ENCODE data around the gene SLC10A7.

Gene SLC10A7

GRCh38 chr4:146482788-146483187, 39.0 kb downstream of the SLC10A7 start:
- Mint-ChIP-seq H3K9me3 (peaks cover 5 to 11% of the 10 kb centered on the region in 2 donors), H3K36me3 (ENCODE audit: insufficient read depth) (no peaks in the 10 kb centered on the region), H3K27me3 (no peaks in the 10 kb centered on the region), H3K4me3 (no peak overlapping the region), H3K27ac (no peak overlapping the region), H3K4me1 (ENCODE audit: low read depth in 2 of 2) (peaks cover 16 to 31% of the 10 kb centered on the region in 2 donors)
- ATAC-seq (replicated peaks) (no peak), DNase-seq (no peak)

DNA sequence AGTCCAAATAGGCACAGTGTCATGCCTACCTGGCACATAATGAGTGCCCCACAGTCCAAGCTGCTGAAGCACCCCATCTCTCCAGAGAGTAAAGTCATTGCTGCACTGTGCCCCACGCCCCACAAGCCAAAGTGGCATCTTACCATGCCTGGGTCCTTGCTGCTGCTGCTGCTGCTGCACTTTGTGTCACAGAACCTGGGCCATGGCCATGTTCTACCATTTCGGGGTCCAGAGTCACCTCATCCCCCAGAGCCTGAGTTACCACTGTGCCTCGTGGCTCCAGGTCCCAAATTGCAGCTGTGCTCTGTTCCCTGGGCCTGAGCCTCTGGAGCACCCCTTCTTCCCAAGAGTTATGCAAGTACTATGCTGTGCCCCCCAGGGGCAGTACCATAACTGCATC, 40.5 kb downstream of the SLC10A7 start:
- no peak overlapping the region for H3K27ac Mint-ChIP-seq
- DNase-seq (no peak), ATAC-seq (replicated peaks) (no peak)
- no peaks in the 10 kb centered on the region for H3K36me3 Mint-ChIP-seq (ENCODE audit: insufficient read depth)
- H3K27me3 Mint-ChIP-seq = no peaks in the 10 kb centered on the region
- H3K4me3 Mint-ChIP-seq = no peak overlapping the region
- peaks cover 5 to 11% of the 10 kb centered on the region in 2 donors for H3K9me3 Mint-ChIP-seq
- H3K4me1 Mint-ChIP-seq (ENCODE audit: low read depth in 2 of 2) = peaks cover 4 to 22% of the 10 kb centered on the region in 2 donors

DNA sequence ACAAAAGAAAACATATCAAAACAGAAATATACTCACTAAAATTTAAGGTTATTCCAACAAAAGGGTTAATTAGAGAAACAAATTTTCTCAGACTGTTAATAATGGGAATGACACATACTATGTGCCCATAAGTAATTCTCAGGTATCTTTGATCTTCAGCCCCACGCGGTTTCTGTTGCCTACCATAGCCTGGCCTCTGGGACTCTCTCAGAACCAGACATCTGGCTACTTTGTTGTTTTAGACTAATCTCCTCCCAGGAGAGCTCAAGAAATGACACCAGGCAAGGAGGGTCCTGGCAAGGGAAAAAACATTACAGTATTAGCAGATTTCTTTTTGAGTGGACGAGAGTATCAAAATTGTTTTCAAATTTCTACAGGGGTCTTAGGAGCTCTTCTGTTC, 43.7 kb downstream of the SLC10A7 start:
- H3K36me3 Mint-ChIP-seq (ENCODE audit: insufficient read depth) = no peaks in the 10 kb centered on the region
- H3K4me3 Mint-ChIP-seq = no peak overlapping the region
- peaks cover 4 to 18% of the 10 kb centered on the region in 2 donors for H3K4me1 Mint-ChIP-seq (ENCODE audit: low read depth in 2 of 2)
- no peaks in the 10 kb centered on the region for H3K27me3 Mint-ChIP-seq
- H3K27ac Mint-ChIP-seq = no peak overlapping the region
- DNase-seq = no peak
- H3K9me3 Mint-ChIP-seq = peaks cover 5 to 11% of the 10 kb centered on the region in 2 donors
- no peak for ATAC-seq (replicated peaks)

DNA sequence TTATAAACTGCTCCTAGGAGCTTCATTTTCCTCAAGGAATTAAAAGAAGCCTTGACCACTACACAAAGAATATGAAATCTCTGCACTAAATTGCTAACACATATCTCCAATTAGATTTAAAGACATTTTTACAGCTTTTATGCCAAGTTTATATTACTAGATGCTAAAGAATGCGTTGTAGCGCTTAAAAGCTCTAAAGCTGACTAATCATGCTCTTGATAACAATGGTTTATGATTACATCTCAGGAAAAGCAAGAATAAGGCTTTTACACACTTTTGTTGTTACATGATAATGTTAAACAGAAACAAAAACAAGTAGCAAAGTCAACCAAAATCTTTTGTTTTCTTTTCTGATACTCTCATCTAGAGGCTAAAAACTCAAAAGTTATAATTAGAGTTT, 44.7 kb downstream of the SLC10A7 start:
- peaks cover 0 to 4% of the 10 kb centered on the region in 2 donors for H3K9me3 Mint-ChIP-seq
- H3K27me3 Mint-ChIP-seq = no peaks in the 10 kb centered on the region
- ATAC-seq (replicated peaks) (no peak), DNase-seq (no peak)
- peaks cover 4 to 16% of the 10 kb centered on the region in 2 donors for H3K4me1 Mint-ChIP-seq (ENCODE audit: low read depth in 2 of 2)
- H3K27ac Mint-ChIP-seq = no peak overlapping the region
- H3K4me3 Mint-ChIP-seq = no peak overlapping the region
- H3K36me3 Mint-ChIP-seq (ENCODE audit: insufficient read depth) = no peaks in the 10 kb centered on the region

- ATAC-seq (replicated peaks) = no peak
- Mint-ChIP-seq H3K4me3 (no peak overlapping the region), H3K27me3 (no peaks in the 10 kb centered on the region), H3K9me3 (no peaks in the 10 kb centered on the region), H3K4me1 (ENCODE audit: low read depth in 2 of 2) (no peaks in the 10 kb centered on the region), H3K36me3 (ENCODE audit: insufficient read depth) (no peaks in the 10 kb centered on the region), H3K27ac (no peak overlapping the region)
- DNase-seq = no peak
Observed at GRCh38 chr4:146472404-146472803, 49.3 kb downstream of the SLC10A7 start.

- H3K27ac Mint-ChIP-seq = no peak overlapping the region
- no peaks in the 10 kb centered on the region for H3K36me3 Mint-ChIP-seq (ENCODE audit: insufficient read depth)
- ATAC-seq (replicated peaks) = no peak
- H3K4me1 Mint-ChIP-seq (ENCODE audit: low read depth in 2 of 2) = no peaks in the 10 kb centered on the region
- no peaks in the 10 kb centered on the region for H3K27me3 Mint-ChIP-seq
- no peak for DNase-seq
- no peak overlapping the region for H3K4me3 Mint-ChIP-seq
- H3K9me3 Mint-ChIP-seq = no peaks in the 10 kb centered on the region
Observed at GRCh38 chr4:146470604-146471003, 51.1 kb downstream of the SLC10A7 start.

- H3K4me1 Mint-ChIP-seq (ENCODE audit: low read depth in 2 of 2) = no peaks in the 10 kb centered on the region
- no peak overlapping the region for H3K27ac Mint-ChIP-seq
- H3K36me3 Mint-ChIP-seq (ENCODE audit: insufficient read depth) = no peaks in the 10 kb centered on the region
- no peak overlapping the region for H3K4me3 Mint-ChIP-seq
- DNase-seq = no peak
- no peak for ATAC-seq (replicated peaks)
- no peaks in the 10 kb centered on the region for H3K27me3 Mint-ChIP-seq
- H3K9me3 Mint-ChIP-seq = no peaks in the 10 kb centered on the region
Observed at GRCh38 chr4:146469022-146469421, 52.7 kb downstream of the SLC10A7 start.

DNA sequence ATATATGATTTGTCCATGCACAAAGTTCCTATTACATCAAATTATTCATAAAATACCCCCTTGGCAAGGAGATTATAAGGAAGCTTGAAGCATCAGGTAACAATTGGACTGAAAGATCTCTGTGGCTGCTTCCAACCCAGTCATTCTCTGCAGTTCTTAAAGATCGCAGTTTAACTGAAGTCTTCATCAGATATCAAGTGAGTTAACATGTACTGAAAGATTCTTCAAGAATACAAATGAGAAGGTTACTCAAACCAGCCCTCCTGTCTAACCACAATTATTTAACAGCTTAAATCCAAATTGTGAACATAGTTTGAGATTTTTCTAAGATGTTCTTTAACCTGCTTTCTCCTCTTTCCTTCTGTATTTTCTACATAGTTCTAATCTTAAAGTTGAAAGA, 56.1 kb downstream of the SLC10A7 start:
- no peaks in the 10 kb centered on the region for H3K9me3 Mint-ChIP-seq
- H3K27ac Mint-ChIP-seq = no peak overlapping the region
- ATAC-seq (replicated peaks) (no peak), DNase-seq (no peak)
- no peaks in the 10 kb centered on the region for H3K36me3 Mint-ChIP-seq (ENCODE audit: insufficient read depth)
- H3K27me3 Mint-ChIP-seq = no peaks in the 10 kb centered on the region
- H3K4me1 Mint-ChIP-seq (ENCODE audit: low read depth in 2 of 2) = no peaks in the 10 kb centered on the region
- no peak overlapping the region for H3K4me3 Mint-ChIP-seq

DNA sequence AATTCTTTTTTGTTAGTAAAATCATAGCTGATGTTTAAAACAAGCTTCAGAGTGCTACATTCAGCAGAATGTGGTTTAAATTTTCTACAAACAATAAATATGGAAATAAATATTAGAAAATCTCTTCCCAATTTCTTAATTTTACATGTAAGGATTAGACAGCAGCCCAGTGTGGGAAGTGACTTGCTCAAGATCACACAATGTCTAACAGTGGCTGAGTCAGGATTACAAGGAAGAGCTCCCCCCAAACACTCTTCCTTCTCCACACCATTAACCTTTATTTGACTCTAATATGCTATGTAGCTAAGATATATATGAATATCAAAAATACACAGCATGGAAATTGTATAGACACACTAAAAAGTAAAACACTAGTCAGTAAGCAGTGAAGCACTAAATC, 59.5 kb downstream of the SLC10A7 start:
- DNase-seq = no peak
- Mint-ChIP-seq H3K9me3 (no peaks in the 10 kb centered on the region), H3K4me3 (no peak overlapping the region), H3K4me1 (ENCODE audit: low read depth in 2 of 2) (peaks cover 4 to 8% of the 10 kb centered on the region in 2 donors), H3K27ac (no peak overlapping the region), H3K36me3 (ENCODE audit: insufficient read depth) (no peaks in the 10 kb centered on the region), H3K27me3 (no peaks in the 10 kb centered on the region)
- no peak for ATAC-seq (replicated peaks)

GRCh38 chr4:146458594-146458993, 63.1 kb downstream of the SLC10A7 start:
- Mint-ChIP-seq H3K27me3 (no peaks in the 10 kb centered on the region), H3K4me3 (no peak overlapping the region), H3K4me1 (ENCODE audit: low read depth in 2 of 2) (peaks cover 4 to 11% of the 10 kb centered on the region in 2 donors), H3K9me3 (no peaks in the 10 kb centered on the region), H3K36me3 (ENCODE audit: insufficient read depth) (no peaks in the 10 kb centered on the region), H3K27ac (peak overlapping the region; percentile 35 to 79)
- peak; percentile 81 for ATAC-seq (replicated peaks)
- no peak for DNase-seq

- DNase-seq = no peak
- Mint-ChIP-seq H3K4me3 (no peak overlapping the region), H3K27me3 (no peaks in the 10 kb centered on the region), H3K36me3 (ENCODE audit: insufficient read depth) (no peaks in the 10 kb centered on the region), H3K9me3 (no peaks in the 10 kb centered on the region), H3K4me1 (ENCODE audit: low read depth in 2 of 2) (peaks cover 6 to 12% of the 10 kb centered on the region in 2 donors), H3K27ac (no peak overlapping the region)
- no peak for ATAC-seq (replicated peaks)
Observed at GRCh38 chr4:146456681-146457080, 65.1 kb downstream of the SLC10A7 start.

- H3K27ac Mint-ChIP-seq = no peak overlapping the region
- no peaks in the 10 kb centered on the region for H3K36me3 Mint-ChIP-seq (ENCODE audit: insufficient read depth)
- no peak overlapping the region for H3K4me3 Mint-ChIP-seq
- DNase-seq = no peak
- no peaks in the 10 kb centered on the region for H3K9me3 Mint-ChIP-seq
- no peak for ATAC-seq (replicated peaks)
- peaks cover 24 to 36% of the 10 kb centered on the region in 2 donors for H3K4me1 Mint-ChIP-seq (ENCODE audit: low read depth in 2 of 2)
- H3K27me3 Mint-ChIP-seq = no peaks in the 10 kb centered on the region
Observed at GRCh38 chr4:146453181-146453807, 68.4 kb downstream of the SLC10A7 start.

GRCh38 chr4:146450524-146450923, 71.2 kb downstream of the SLC10A7 start:
- no peak for ATAC-seq (replicated peaks)
- Mint-ChIP-seq H3K36me3 (ENCODE audit: insufficient read depth) (no peaks in the 10 kb centered on the region), H3K27me3 (no peaks in the 10 kb centered on the region), H3K27ac (peak overlapping the region in 1 of 2 donors; percentile 24), H3K4me1 (ENCODE audit: low read depth in 2 of 2) (peaks cover 28 to 31% of the 10 kb centered on the region in 2 donors), H3K4me3 (peak overlapping the region; percentile 11 to 62), H3K9me3 (no peaks in the 10 kb centered on the region)
- no peak for DNase-seq

DNA sequence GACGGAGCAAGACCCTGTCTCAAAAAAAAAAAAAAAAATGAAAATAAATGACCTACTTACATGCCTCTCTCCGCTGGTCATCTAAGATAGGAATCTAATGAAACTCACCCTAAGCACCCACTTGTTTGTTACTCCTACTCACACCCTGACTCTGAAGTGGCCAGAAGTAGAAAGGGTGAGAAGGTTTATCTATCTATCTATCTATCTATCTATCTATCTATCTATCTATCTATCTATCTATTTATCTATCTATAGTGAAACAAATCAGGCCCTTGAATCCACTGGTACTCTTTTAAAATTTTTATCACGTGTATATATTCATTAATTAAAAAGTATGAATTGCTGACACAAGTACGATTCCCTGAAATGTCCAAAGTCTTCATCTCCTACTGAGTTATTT, 75.2 kb downstream of the SLC10A7 start:
- no peak overlapping the region for H3K27ac Mint-ChIP-seq
- peaks cover 28 to 32% of the 10 kb centered on the region in 2 donors for H3K4me1 Mint-ChIP-seq (ENCODE audit: low read depth in 2 of 2)
- no peak for DNase-seq
- no peaks in the 10 kb centered on the region for H3K9me3 Mint-ChIP-seq
- H3K27me3 Mint-ChIP-seq = no peaks in the 10 kb centered on the region
- H3K36me3 Mint-ChIP-seq (ENCODE audit: insufficient read depth) = no peaks in the 10 kb centered on the region
- no peak for ATAC-seq (replicated peaks)
- H3K4me3 Mint-ChIP-seq = no peak overlapping the region

All from effector memory CD8-positive, alpha-beta T cell (primary cell).